Measurements from ENCODE around the gene IFI35. TPM values are rescaled to one million over a fixed set of nuclear protein-coding genes. Genes with fewer than 3 reads are reported as not detected.

IFI35 gene
- total RNA-seq, 1 experiment from 2014 or later, result 42.6 TPM

Other genes starting within 250 kb of the IFI35 start
- 1.1 TPM for gene RAMP2, start 245.6 kb upstream of the IFI35 start, total RNA-seq (2021; ENCODE audit: unreplicated experiment)
- 37.7 TPM for gene VPS25, start 233.3 kb upstream of the IFI35 start, total RNA-seq (2021; ENCODE audit: unreplicated experiment)
- gene WNK4, start 226.2 kb upstream of the IFI35 start, total RNA-seq (2021; ENCODE audit: unreplicated experiment), result 3.5 TPM
- 48.8 TPM for gene COA3, start 208.1 kb upstream of the IFI35 start, total RNA-seq (2021; ENCODE audit: unreplicated experiment)
- 0.13 TPM for gene CNTD1, start 207.9 kb upstream of the IFI35 start, total RNA-seq (2021; ENCODE audit: unreplicated experiment)
- gene BECN1, start 182.5 kb upstream of the IFI35 start, total RNA-seq (2021; ENCODE audit: unreplicated experiment), result 61.8 TPM
- 110 TPM for gene PSME3, start 173.4 kb upstream of the IFI35 start, total RNA-seq (2021; ENCODE audit: unreplicated experiment)
- 0.85 TPM for gene AOC2, start 162.2 kb upstream of the IFI35 start, total RNA-seq (2021; ENCODE audit: unreplicated experiment)
- gene AOC3, start 155.6 kb upstream of the IFI35 start, total RNA-seq (2021; ENCODE audit: unreplicated experiment), result 0.21 TPM
- gene G6PC1, start 106.0 kb upstream of the IFI35 start, total RNA-seq (2021; ENCODE audit: unreplicated experiment), result 0.08 TPM
- gene AARSD1, start 42.3 kb upstream of the IFI35 start, total RNA-seq (2021; ENCODE audit: unreplicated experiment), result 23.5 TPM
- 0.74 TPM for gene PTGES3L, start 26.7 kb upstream of the IFI35 start, total RNA-seq (2021; ENCODE audit: unreplicated experiment)
- gene RUNDC1, start 26.2 kb upstream of the IFI35 start, total RNA-seq (2021; ENCODE audit: unreplicated experiment), result 11.2 TPM
- gene RPL27, start 8.4 kb upstream of the IFI35 start, total RNA-seq (2021; ENCODE audit: unreplicated experiment), result 513 TPM
- gene VAT1, start 15.6 kb downstream of the IFI35 start, total RNA-seq (2021; ENCODE audit: unreplicated experiment), result 169 TPM
- 0.59 TPM for gene RND2, start 18.4 kb downstream of the IFI35 start, total RNA-seq (2021; ENCODE audit: unreplicated experiment)
- 29.9 TPM for gene BRCA1, start 118.6 kb downstream of the IFI35 start, total RNA-seq (2021; ENCODE audit: unreplicated experiment)
- gene NBR1, start 164.4 kb downstream of the IFI35 start, total RNA-seq (2021; ENCODE audit: unreplicated experiment), result 36.6 TPM
- 3.5 TPM for gene TMEM106A, start 205.1 kb downstream of the IFI35 start, total RNA-seq (2021; ENCODE audit: unreplicated experiment)
- not detected for gene CCDC200, start 221.8 kb downstream of the IFI35 start, total RNA-seq (2021; ENCODE audit: unreplicated experiment)
- 4,481 TPM for gene RNU2-1, start 227.2 kb downstream of the IFI35 start, total RNA-seq (2021; ENCODE audit: unreplicated experiment)

Measured in Panc1 (cell line).